HFF-Myc (cell line): ENCODE measurements around the gene GGA1.

Experiments used
- DNase-seq: peaks from one replicate; pipeline ENCODE4 v3.0.0-alpha.2; 2011; ENCODE audit warnings: low read depth; ENCODE audit errors: extremely low read depth
- H3K4me3 ChIP-seq: replicated peaks from 2 replicates; pipeline ENCODE4 v1.5.1; 2011; ENCODE audit warnings: low read depth, mild to moderate bottlenecking, control low read depth, low read length
- TF ChIP-seq, protein P1 (sequence below): IDR thresholded peaks from 2 replicates; pipeline ENCODE4 v1.5.1; 2012; ENCODE audit warnings: mild to moderate bottlenecking, low read depth, low read length, control low read depth; ENCODE audit errors: missing control alignments

Gene GGA1

DNA sequence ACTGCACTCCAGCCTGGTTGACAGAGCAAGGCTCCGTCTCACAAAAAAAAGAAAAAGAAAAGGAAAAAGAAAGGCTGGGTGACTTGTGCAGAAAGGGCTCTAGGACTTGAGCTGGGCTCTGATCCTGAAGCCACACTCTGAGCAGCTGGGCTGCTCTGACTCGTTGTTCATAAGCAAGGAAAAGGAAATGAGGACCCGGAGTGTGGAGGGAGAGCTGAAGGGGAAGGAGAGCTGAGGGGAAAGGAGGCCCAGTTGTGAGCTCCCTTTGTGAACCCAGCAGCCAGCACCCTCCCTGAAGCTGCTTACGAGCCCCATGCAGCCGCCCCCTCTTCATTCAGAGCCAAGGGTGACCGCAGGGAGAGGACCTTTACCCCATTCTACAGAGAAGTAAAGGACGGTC is 18.5 kb downstream of the GGA1 start:
- TF ChIP-seq, protein P1, sequence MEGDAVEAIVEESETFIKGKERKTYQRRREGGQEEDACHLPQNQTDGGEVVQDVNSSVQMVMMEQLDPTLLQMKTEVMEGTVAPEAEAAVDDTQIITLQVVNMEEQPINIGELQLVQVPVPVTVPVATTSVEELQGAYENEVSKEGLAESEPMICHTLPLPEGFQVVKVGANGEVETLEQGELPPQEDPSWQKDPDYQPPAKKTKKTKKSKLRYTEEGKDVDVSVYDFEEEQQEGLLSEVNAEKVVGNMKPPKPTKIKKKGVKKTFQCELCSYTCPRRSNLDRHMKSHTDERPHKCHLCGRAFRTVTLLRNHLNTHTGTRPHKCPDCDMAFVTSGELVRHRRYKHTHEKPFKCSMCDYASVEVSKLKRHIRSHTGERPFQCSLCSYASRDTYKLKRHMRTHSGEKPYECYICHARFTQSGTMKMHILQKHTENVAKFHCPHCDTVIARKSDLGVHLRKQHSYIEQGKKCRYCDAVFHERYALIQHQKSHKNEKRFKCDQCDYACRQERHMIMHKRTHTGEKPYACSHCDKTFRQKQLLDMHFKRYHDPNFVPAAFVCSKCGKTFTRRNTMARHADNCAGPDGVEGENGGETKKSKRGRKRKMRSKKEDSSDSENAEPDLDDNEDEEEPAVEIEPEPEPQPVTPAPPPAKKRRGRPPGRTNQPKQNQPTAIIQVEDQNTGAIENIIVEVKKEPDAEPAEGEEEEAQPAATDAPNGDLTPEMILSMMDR: no peak
- no peak overlapping the region for H3K4me3 ChIP-seq

DNA sequence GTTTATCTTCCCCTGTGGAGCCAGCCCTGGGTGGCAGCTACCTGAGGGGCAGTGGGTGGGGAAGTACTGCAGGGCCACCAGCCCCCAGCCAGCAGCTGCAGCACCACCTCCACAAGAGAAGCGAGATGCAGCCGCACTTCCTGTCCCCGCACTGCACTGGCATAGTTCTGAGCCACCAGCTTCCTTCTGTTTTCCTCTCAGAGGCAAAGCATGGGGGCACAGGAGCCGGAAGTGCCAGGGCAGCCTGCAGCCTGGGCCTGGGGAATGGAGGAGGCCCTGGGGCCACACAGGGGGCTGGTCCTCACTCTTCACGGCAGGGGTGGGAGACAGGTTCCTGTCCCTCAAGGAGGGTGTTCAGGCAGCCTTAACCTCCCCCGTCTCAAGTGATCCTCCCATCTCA is 18.9 kb downstream of the GGA1 start:
- no peak overlapping the region for H3K4me3 ChIP-seq
- no peak for DNase-seq
- TF ChIP-seq, protein P1: no peak

More for the DNA sequence above, 18.5 kb downstream of the GGA1 start:
- no peak for DNase-seq

GRCh38 chr22:37628830-37629229 is 20.2 kb downstream of the GGA1 start:
- no peak overlapping the region for H3K4me3 ChIP-seq
- no peak for DNase-seq
- TF ChIP-seq, protein P1: no peak

DNA sequence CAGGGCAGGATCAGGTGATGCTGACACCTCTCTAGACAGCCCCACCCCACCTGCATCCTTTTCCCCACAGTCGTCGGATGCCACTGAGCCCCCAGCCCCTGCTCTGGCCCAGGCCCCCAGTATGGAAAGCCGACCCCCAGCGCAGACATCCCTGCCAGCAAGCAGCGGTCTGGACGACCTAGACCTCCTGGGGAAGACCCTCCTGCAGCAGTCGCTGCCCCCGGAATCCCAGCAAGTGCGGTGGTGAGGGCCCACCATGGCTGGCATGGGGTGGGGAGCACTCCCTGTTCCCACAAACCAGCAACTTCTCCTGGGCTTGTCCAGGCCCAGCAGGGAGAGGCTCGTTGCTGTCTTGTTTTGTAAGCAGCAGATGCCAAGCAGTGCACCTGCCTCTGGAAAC is 21.3 kb downstream of the GGA1 start:
- TF ChIP-seq, protein P1: no peak
- no peak overlapping the region for H3K4me3 ChIP-seq
- DNase-seq: no peak

- TF ChIP-seq, protein P1: no peak
- no peak overlapping the region for H3K4me3 ChIP-seq
- no peak for DNase-seq
Measured at GRCh38 chr22:37630839-37631435, 22.3 kb downstream of the GGA1 start.

DNA sequence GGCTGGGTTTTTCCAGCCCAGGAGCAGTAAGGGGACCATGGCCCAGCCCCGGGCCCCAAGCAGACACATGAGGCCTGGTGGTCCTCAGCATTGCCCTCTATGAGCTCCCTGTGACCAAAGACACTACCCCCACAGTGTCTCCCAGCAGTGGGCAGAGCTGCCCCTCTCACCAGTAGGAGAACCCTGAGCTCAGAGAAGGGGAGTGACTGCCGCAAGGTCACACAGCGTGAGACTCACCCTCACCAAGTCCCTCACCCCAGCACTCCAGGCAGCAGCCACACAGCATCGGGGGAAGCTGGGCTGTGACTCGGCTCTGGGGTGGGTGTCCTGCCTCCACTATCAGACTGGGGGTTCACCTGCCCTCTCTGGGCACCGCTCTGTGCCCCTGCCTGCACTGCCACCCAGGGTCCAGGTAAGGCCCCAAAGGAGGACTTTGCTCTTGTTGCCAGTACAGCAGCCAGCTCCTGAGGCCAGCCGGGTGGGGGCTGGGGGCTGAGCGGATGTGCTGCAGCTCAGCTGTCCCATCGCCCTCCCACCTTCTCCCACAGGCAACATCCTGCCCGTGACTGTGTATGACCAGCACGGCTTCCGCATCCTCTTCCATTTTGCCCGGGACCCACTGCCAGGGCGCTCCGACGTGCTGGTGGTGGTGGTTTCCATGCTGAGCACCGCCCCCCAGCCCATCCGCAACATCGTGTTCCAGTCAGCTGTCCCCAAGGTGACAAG is 23.0 kb downstream of the GGA1 start:
- H3K4me3 ChIP-seq: no peak overlapping the region
- no peak for DNase-seq
- TF ChIP-seq, protein P1: no peak
